TTC549 (cell line): Measurements from ENCODE around the gene APC2.
A peak's percentile ranks its signal among the peaks of the same experiment; 100 is the strongest.
"Not testable (repeated sequence)": the region's sequence is repeated elsewhere in the genome, so short reads cannot be mapped to it uniquely, and the experiment has no call there.

Experiments used
- FAIRE-seq: peaks from 2 replicates; lab custom pipeline; 2012; peaks lifted over from hg19 to GRCh38; lab: Jason Lieb, UNC

APC2 gene

GRCh38 chr19:1428738-1429391 lies 21.1 kb upstream of the APC2 start:
- no peak for FAIRE-seq

GRCh38 chr19:1429750-1430149 lies 20.2 kb upstream of the APC2 start:
- FAIRE-seq = no peak

GRCh38 chr19:1430246-1430645 lies 19.7 kb upstream of the APC2 start:
- no peak for FAIRE-seq

GRCh38 chr19:1431759-1432506 lies 18.0 kb upstream of the APC2 start:
- no peak for FAIRE-seq

GRCh38 chr19:1432507-1432887 lies 17.4 kb upstream of the APC2 start:
- no peak for FAIRE-seq

GRCh38 chr19:1433119-1434039 lies 16.5 kb upstream of the APC2 start:
- no peak for FAIRE-seq

- FAIRE-seq = no peak
Measured at GRCh38 chr19:1434040-1434366, 15.9 kb upstream of the APC2 start.

GRCh38 chr19:1434577-1435060 lies 15.3 kb upstream of the APC2 start:
- no peak for FAIRE-seq

GRCh38 chr19:1435378-1435989 lies 14.4 kb upstream of the APC2 start:
- FAIRE-seq = no peak

GRCh38 chr19:1437609-1438008 lies 12.3 kb upstream of the APC2 start:
- no peak for FAIRE-seq

- FAIRE-seq = peak; percentile 61
Measured at GRCh38 chr19:1438035-1438932, 11.6 kb upstream of the APC2 start, which contains the start of gene RPS15. Gene RPS15 (plus strand): TSS chr19:1438396. CDS start chr19:1438426, 30 bp downstream.

GRCh38 chr19:1438933-1439354 lies 11.0 kb upstream of the APC2 start:
- FAIRE-seq = no peak

GRCh38 chr19:1439525-1440417 lies 10.2 kb upstream of the APC2 start:
- not testable (repeated sequence) for FAIRE-seq

- no peak for FAIRE-seq
Measured at GRCh38 chr19:1440418-1440801, 9.5 kb upstream of the APC2 start.

GRCh38 chr19:1441022-1441426 lies 8.9 kb upstream of the APC2 start:
- no peak for FAIRE-seq

- FAIRE-seq = no peak
Measured at GRCh38 chr19:1441677-1442438, 8.1 kb upstream of the APC2 start.

GRCh38 chr19:1445185-1445931 lies 4.6 kb upstream of the APC2 start:
- FAIRE-seq = no peak

- FAIRE-seq = no peak
Measured at GRCh38 chr19:1445932-1446712, 3.8 kb upstream of the APC2 start.
